GM23338 (cell line): ENCODE measurements around the gene HDGFL2.

Source experiments
- CTCF ChIP-seq, 2 experiments: fragments of 200-600 bp in 1 of 2; sonication (generic) in 1 of 2; conservative IDR thresholded peaks; 2 replicates each; pipeline versions ENCODE4 v1.5.1 to v1.6.1; 2016 to 2017; ENCODE audit warnings: antibody characterized with exemption in 2 of 2, low read depth in 2 of 2, mild to moderate bottlenecking in 2 of 2, moderate library complexity in 1 of 2
- EZH2 ChIP-seq: fragments of 200-600 bp; sonication (generic); IDR thresholded peaks from one replicate; pipeline ENCODE4 v1.8.0; 2017; ENCODE audit warnings: antibody characterized with exemption, mild to moderate bottlenecking, low read depth; ENCODE audit not compliant: unreplicated experiment
- ZNF114 ChIP-seq: fragments of 250-450 bp; sonication (Bioruptor Pico); IDR thresholded peaks from 2 replicates; pipeline ENCODE4 v1.5.0; 2020; ENCODE audit warnings: mild to moderate bottlenecking, moderate library complexity

- TF ChIP-seq EZH2 (no peak), ZNF114 (no peak), CTCF (conservative IDR thresholded peaks at IDR 0.05; ENCODE audit: low read depth in 2 of 2) (no peak)
Measured at GRCh38 chr19:4534836-4535658, 63.0 kb downstream of the HDGFL2 start, which contains the start of gene PLIN5.
